CD4-positive, CD25-positive, alpha-beta regulatory T cell (primary cell): ENCODE measurements around the gene ARRDC1. TPM values are rescaled to one million over a fixed set of nuclear protein-coding genes. Genes with fewer than 3 reads are reported as not detected.
A peak's percentile ranks its signal among the peaks of the same experiment; 100 is the strongest.

Experiments
- ATAC-seq, 2 donors: fragments of 150-1000 bp; cut with Tn5 transposase; one replicate each; pipeline ENCODE4 v1.10.0; 2021; ENCODE audit warnings: low read depth in 2 of 2, moderate number of reproducible peaks in 2 of 2, moderate library complexity in 1 of 2
- DNase-seq, 3 donors: peaks; one replicate each; pipeline versions ENCODE4 v3.0.0 to v3.0.0-alpha.2; 2012 to 2022; ENCODE audit warnings: mixed read lengths in 1 of 3
- H3K27ac ChIP-seq: one replicate; pipeline ENCODE4 v1.7.0; 2013; ENCODE audit warnings: mild to moderate bottlenecking, low read length; ENCODE audit not compliant: insufficient read depth, poor library complexity, severe bottlenecking
- H3K27me3 ChIP-seq: one replicate; pipeline ENCODE4 v1.7.0; 2013; ENCODE audit warnings: low read length; ENCODE audit not compliant: control insufficient read depth, insufficient read depth
- H3K36me3 ChIP-seq: one replicate; pipeline ENCODE4 v1.7.0; 2013; ENCODE audit warnings: mild to moderate bottlenecking, low read length, moderate library complexity; ENCODE audit not compliant: control insufficient read depth, insufficient read depth
- H3K4me1 ChIP-seq: 2 replicates; pipeline ENCODE4 v1.7.0; 2013; ENCODE audit warnings: mild to moderate bottlenecking, low read length; ENCODE audit not compliant: insufficient read depth, control insufficient read depth, poor library complexity, severe bottlenecking
- H3K4me3 ChIP-seq: one replicate; pipeline ENCODE4 v1.7.0; 2013; ENCODE audit warnings: low read depth, mild to moderate bottlenecking, low read length, moderate library complexity
- H3K9me3 ChIP-seq, 2 experiments: 1 replicate in 1 of 2; 2 replicates in 1 of 2; pipeline ENCODE4 v1.7.0; 2013; ENCODE audit warnings: low read length in 2 of 2, mild to moderate bottlenecking in 1 of 2, moderate library complexity in 1 of 2; ENCODE audit not compliant: control insufficient read depth in 2 of 2
- H3K27ac Mint-ChIP-seq, 3 donors: one replicate each; pipeline ENCODE4 v1.8.0; 2020 to 2022; ENCODE audit warnings: mild to moderate bottlenecking in 3 of 3, mixed read lengths in 3 of 3, moderate library complexity in 2 of 3
- H3K27me3 Mint-ChIP-seq: one replicate; pipeline ENCODE4 v1.8.0; 2022; ENCODE audit warnings: mild to moderate bottlenecking, mixed read lengths
- H3K36me3 Mint-ChIP-seq: one replicate; pipeline ENCODE4 v1.8.0; 2020; ENCODE audit warnings: mixed read lengths
- H3K4me1 Mint-ChIP-seq, 4 donors: one replicate each; pipeline ENCODE4 v1.8.0; 2020 to 2022; ENCODE audit warnings: mixed read lengths in 4 of 4, mild to moderate bottlenecking in 1 of 4
- H3K4me3 Mint-ChIP-seq, 4 donors: one replicate each; pipeline ENCODE4 v1.8.0; 2020 to 2022; ENCODE audit warnings: mild to moderate bottlenecking in 4 of 4, mixed read lengths in 4 of 4, moderate library complexity in 3 of 4
- H3K9me3 Mint-ChIP-seq, 7 donors: one replicate each; pipeline ENCODE4 v1.8.0; 2020 to 2022; ENCODE audit warnings: mixed read lengths in 7 of 7, mild to moderate bottlenecking in 3 of 7, moderate library complexity in 2 of 7
- polyA plus RNA-seq, 4 donors: library from polyadenylated mRNA; unstranded; fragments of 300-500 nt; fragmentation: Illumina TruSeq; gene quantifications; one replicate each; pipeline ENCODE4 v1.2.3, GENCODE V29; 2021
- total RNA-seq: library from RNA; stranded (reverse); gene quantifications from one replicate; pipeline ENCODE4 v1.2.3, GENCODE V29; 2022

Gene ARRDC1
- total and polyA plus RNA-seq, 5 donors from 2014 or later: 45.5 to 73.4 (median 52.3) TPM

DNA sequence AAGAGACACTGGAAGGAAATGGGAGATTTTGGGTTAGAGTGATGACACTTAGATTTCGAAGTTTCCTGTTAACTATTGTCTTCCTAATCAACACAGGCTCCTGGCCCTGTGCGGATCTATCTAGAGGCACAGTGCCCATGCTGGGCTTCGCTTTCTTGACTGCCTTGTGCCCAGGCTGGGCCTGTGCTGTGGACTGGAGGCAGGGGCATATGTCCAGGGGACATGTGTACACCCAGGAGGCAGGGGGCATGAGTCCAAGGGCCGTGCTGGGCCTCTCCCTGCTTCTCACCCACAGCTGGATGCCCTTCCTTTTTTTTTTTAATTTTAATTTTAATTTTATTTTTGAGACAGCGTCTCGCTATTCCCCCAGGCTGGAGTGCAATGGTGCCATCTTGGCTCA lies 50.9 kb downstream of the ARRDC1 start:
- H3K4me3 Mint-ChIP-seq: no peak overlapping the region
- no peaks in the 10 kb centered on the region for H3K27me3 Mint-ChIP-seq
- H3K27ac Mint-ChIP-seq: no peak overlapping the region
- Histone ChIP-seq H3K36me3 (peaks cover 19% of the 10 kb centered on the region), H3K4me1 (peaks cover 4% of the 10 kb centered on the region), H3K27me3 (no peaks in the 10 kb centered on the region), H3K9me3 (no peaks in the 10 kb centered on the region), H3K27ac (no peak overlapping the region), H3K4me3 (no peak overlapping the region)
- ATAC-seq (no peak), DNase-seq (no peak)
- no peaks in the 10 kb centered on the region for H3K9me3 Mint-ChIP-seq
- peaks cover 25% of the 10 kb centered on the region for H3K36me3 Mint-ChIP-seq
- peaks cover 13 to 49% (median 28%) of the 10 kb centered on the region in 4 donors for H3K4me1 Mint-ChIP-seq

DNA sequence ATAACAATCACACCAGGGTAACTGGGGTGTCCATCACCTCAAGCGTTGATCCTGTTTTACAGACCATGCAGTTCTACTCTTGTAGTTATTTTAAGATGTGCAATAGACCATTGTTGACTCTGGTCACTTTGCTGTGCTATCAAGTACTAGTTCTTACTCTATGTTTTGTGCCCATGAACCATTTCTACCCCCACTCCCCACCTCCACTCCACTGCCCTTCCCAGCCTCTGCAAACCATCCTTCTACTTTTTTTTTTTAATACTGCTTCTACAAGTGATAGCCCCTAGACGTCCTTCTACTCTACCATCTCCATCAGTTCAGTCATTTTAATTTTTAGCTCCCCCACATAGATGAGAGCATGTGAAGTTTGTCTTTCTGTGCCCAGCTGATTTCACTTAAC lies 52.1 kb downstream of the ARRDC1 start:
- peaks cover 4% of the 10 kb centered on the region for H3K4me1 ChIP-seq
- no peak overlapping the region for H3K4me3 ChIP-seq
- Mint-ChIP-seq H3K9me3 (no peaks in the 10 kb centered on the region), H3K4me3 (no peak overlapping the region), H3K27me3 (no peaks in the 10 kb centered on the region), H3K4me1 (peaks cover 13 to 42% (median 24%) of the 10 kb centered on the region in 4 donors), H3K36me3 (peaks cover 19% of the 10 kb centered on the region), H3K27ac (peak overlapping the region in 2 of 3 donors; percentile 18 to 50)
- peaks cover 12% of the 10 kb centered on the region for H3K36me3 ChIP-seq
- no peaks in the 10 kb centered on the region for H3K9me3 ChIP-seq
- H3K27me3 ChIP-seq: no peaks in the 10 kb centered on the region
- DNase-seq (no peak), ATAC-seq (no peak)
- no peak overlapping the region for H3K27ac ChIP-seq

DNA sequence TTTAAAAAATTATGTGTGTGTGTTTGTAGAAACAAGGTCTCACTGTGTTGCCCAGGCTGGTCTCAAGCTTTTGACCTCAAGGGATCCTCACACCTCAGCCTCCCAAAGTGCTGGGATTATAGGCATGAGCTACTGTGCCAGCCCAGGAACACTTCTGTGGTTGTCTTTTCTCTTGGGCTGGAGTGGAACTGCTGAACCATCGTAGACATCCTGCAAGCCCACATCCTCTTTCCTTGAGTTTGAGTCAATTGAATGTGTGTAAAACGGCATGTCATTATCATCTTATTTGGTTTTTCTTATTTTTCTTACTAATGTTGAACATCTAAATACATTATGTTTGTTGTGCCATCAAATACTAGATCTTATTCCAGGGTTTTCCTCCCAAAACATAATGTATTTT lies 53.3 kb downstream of the ARRDC1 start:
- DNase-seq (peak in 1 of 3 donors; percentile 17), ATAC-seq (no peak)
- Mint-ChIP-seq H3K27ac (peak overlapping the region in 2 of 3 donors; percentile 54 to 67), H3K4me1 (peaks cover 19 to 50% (median 26%) of the 10 kb centered on the region in 4 donors), H3K4me3 (no peak overlapping the region), H3K9me3 (no peaks in the 10 kb centered on the region), H3K36me3 (peaks cover 19% of the 10 kb centered on the region), H3K27me3 (no peaks in the 10 kb centered on the region)
- Histone ChIP-seq H3K27me3 (no peaks in the 10 kb centered on the region), H3K36me3 (peaks cover 5% of the 10 kb centered on the region), H3K9me3 (no peaks in the 10 kb centered on the region), H3K4me1 (peaks cover 4% of the 10 kb centered on the region), H3K27ac (no peak overlapping the region), H3K4me3 (no peak overlapping the region)

DNA sequence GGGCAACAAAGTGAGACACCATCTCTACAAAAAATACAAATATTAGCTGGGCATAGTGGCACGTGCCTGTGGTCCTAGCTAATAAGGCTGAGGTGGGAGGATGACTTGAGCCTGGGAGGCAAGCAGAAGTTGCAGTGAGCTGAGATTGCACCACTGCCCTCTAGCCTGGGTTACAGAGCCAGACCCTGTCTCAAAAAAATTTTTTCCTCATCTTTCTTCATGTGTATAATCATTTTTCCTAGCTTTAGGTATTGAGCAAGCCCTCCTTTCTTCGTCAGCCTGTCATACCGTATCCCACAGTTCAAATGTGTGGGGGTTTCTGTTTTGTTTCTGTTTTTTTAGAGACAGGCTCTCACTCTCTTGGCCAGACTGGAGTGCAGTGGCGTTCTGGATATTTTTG lies 54.7 kb downstream of the ARRDC1 start:
- ATAC-seq: no peak
- Histone ChIP-seq H3K27ac (no peak overlapping the region), H3K4me3 (no peak overlapping the region), H3K9me3 (no peaks in the 10 kb centered on the region), H3K27me3 (no peaks in the 10 kb centered on the region), H3K4me1 (peaks cover 4% of the 10 kb centered on the region), H3K36me3 (peaks cover 5% of the 10 kb centered on the region)
- Mint-ChIP-seq H3K27ac (peak overlapping the region in 2 of 3 donors; percentile 40 to 57), H3K27me3 (no peaks in the 10 kb centered on the region), H3K9me3 (no peaks in the 10 kb centered on the region), H3K4me3 (no peak overlapping the region), H3K36me3 (peaks cover 14% of the 10 kb centered on the region), H3K4me1 (peaks cover 22 to 49% (median 33%) of the 10 kb centered on the region in 4 donors)
- no peak for DNase-seq

DNA sequence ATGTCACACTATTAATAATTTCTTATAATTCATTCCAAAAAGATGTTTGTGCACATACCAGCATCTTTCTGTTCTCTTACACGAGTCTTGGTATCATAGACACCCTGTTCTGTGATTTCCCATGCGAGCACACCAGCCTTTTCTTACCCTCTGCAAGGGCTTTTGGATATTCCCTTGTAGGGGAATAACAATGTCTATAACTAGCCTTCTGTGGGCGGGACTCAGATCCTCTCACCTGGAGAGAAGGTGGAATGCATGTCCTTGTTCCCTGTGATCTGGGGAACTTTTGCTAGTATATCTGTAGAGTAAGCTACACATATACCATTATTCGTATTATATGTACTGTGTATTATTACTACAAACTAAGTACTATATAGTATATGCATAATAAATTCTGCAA lies 58.1 kb downstream of the ARRDC1 start:
- H3K27me3 Mint-ChIP-seq: no peaks in the 10 kb centered on the region
- H3K36me3 Mint-ChIP-seq: peaks cover 4% of the 10 kb centered on the region
- peaks cover 23 to 57% (median 42%) of the 10 kb centered on the region in 4 donors for H3K4me1 Mint-ChIP-seq
- peaks cover 9% of the 10 kb centered on the region for H3K36me3 ChIP-seq
- H3K27ac ChIP-seq: no peak overlapping the region
- peak overlapping the region in 2 of 3 donors; percentile 53 to 60 for H3K27ac Mint-ChIP-seq
- peaks cover 9% of the 10 kb centered on the region for H3K4me1 ChIP-seq
- no peak overlapping the region for H3K4me3 ChIP-seq
- DNase-seq: no peak
- H3K27me3 ChIP-seq: no peaks in the 10 kb centered on the region
- no peaks in the 10 kb centered on the region for H3K9me3 Mint-ChIP-seq
- ATAC-seq: no peak
- H3K9me3 ChIP-seq: no peaks in the 10 kb centered on the region
- no peak overlapping the region for H3K4me3 Mint-ChIP-seq

DNA sequence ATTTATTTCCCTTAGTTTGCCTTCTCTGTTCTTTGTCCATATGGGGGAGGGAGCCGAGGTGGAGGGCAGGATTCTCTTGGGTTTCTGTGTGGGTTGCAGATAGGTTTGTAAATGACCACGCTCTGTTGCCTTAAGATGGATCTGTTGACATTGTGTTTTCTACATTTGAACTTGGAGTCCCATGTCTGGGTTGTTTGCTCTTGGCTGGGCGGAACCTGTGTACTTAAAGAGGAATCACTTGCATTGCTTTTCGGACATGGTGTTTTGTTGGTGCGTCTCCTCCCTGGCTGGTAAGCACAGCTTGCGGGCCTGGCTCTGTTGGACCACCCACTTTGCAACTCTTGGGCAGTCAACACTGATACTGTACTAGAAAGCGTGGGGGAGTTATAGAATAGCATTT lies 59.2 kb downstream of the ARRDC1 start:
- Mint-ChIP-seq H3K36me3 (peaks cover 11% of the 10 kb centered on the region), H3K27me3 (no peaks in the 10 kb centered on the region), H3K27ac (peak overlapping the region; percentile 8 to 68 (median 61)), H3K4me1 (peaks cover 23 to 58% (median 37%) of the 10 kb centered on the region in 4 donors), H3K4me3 (no peak overlapping the region), H3K9me3 (no peaks in the 10 kb centered on the region)
- Histone ChIP-seq H3K4me1 (peaks cover 6% of the 10 kb centered on the region), H3K9me3 (no peaks in the 10 kb centered on the region), H3K27ac (no peak overlapping the region), H3K36me3 (peaks cover 17% of the 10 kb centered on the region), H3K4me3 (no peak overlapping the region), H3K27me3 (no peaks in the 10 kb centered on the region)
- ATAC-seq (no peak), DNase-seq (no peak)

Other genes with a start within 250 kb of the ARRDC1 start
- gene EXD3, start 182.5 kb upstream of the ARRDC1 start, total RNA-seq: 27.3 TPM
- 1 to 10 TPM; 4.7 to 7.2 (median 5.7) TPM for gene EXD3, start 182.5 kb upstream of the ARRDC1 start, polyA plus RNA-seq
- 3.8 TPM for gene NOXA1, start 182.3 kb upstream of the ARRDC1 start, total RNA-seq
- gene NOXA1, start 182.3 kb upstream of the ARRDC1 start, polyA plus RNA-seq: 1 to 10 TPM in 2 of 4 donors, under 1 TPM in 2; 0.83 to 3.3 (median 1.4) TPM
- not detected for gene ENTPD8, start 164.3 kb upstream of the ARRDC1 start, total RNA-seq
- not detected for gene ENTPD8, start 164.3 kb upstream of the ARRDC1 start, polyA plus RNA-seq
- gene NSMF, start 146.4 kb upstream of the ARRDC1 start, total RNA-seq: 109 TPM
- gene NSMF, start 146.4 kb upstream of the ARRDC1 start, polyA plus RNA-seq: 10 to 100 TPM in 2 of 4 donors, 1 to 10 TPM in 2; 9.3 to 14.5 (median 11.8) TPM
- gene PNPLA7, start 55.3 kb upstream of the ARRDC1 start, total RNA-seq: 12.4 TPM
- gene PNPLA7, start 55.3 kb upstream of the ARRDC1 start, polyA plus RNA-seq: 1 to 10 TPM; 1.4 to 2.5 (median 1.7) TPM
- gene MRPL41, start 53.8 kb upstream of the ARRDC1 start, total RNA-seq: 64.3 TPM
- gene MRPL41, start 53.8 kb upstream of the ARRDC1 start, polyA plus RNA-seq: 10 to 100 TPM; 38.1 to 61.1 (median 43.6) TPM
- 57.0 TPM for gene DPH7, start 26.8 kb upstream of the ARRDC1 start, total RNA-seq
- 10 to 100 TPM; 24.4 to 34.8 (median 28.3) TPM for gene DPH7, start 26.8 kb upstream of the ARRDC1 start, polyA plus RNA-seq
- gene ZMYND19, start 15.2 kb upstream of the ARRDC1 start, total RNA-seq: 20.4 TPM
- gene ZMYND19, start 15.2 kb upstream of the ARRDC1 start, polyA plus RNA-seq: 1 to 10 TPM; 4.4 to 6.3 (median 5.4) TPM
- gene EHMT1, start 13.3 kb downstream of the ARRDC1 start, total RNA-seq: 142 TPM
- gene EHMT1, start 13.3 kb downstream of the ARRDC1 start, polyA plus RNA-seq: 10 to 100 TPM; 17.9 to 20.3 (median 19.3) TPM